IMR-90 (cell line): ENCODE measurements around the gene PCDH1. TPM values are rescaled to one million over a fixed set of nuclear protein-coding genes. Genes with fewer than 3 reads are reported as not detected.

Experiments
- ELK1 ChIP-seq: fragments of 150-350 bp; IDR thresholded peaks from 2 replicates; pipeline ENCODE4 v1.6.1; 2016; ENCODE audit warnings: low read depth, mild to moderate bottlenecking, low read length, moderate library complexity, borderline replicate concordance
- MXI1 ChIP-seq: IDR thresholded peaks from 2 replicates; pipeline ENCODE4 v1.6.1; 2012; ENCODE audit warnings: low read depth, mild to moderate bottlenecking, low read length, moderate library complexity, borderline replicate concordance
- polyA plus RNA-seq, 3 experiments: library from polyadenylated mRNA; depleted of rRNA; stranded (reverse); fragments of >200 nt; gene quantifications; 2 replicates each; pipeline ENCODE4 v1.2.3, GENCODE V29; 2012; ENCODE audit warnings: low replicate concordance in 1 of 3
- total RNA-seq: library from RNA; depleted of rRNA; stranded (reverse); fragments of >200 nt; gene quantifications from 2 replicates; pipeline ENCODE4 v1.2.3, GENCODE V29; 2012

The PCDH1 gene
- total and polyA plus RNA-seq, 2 of the 4 experiments (the other 2 are of a cell fraction) = 0.74 to 0.90 TPM

DNA sequence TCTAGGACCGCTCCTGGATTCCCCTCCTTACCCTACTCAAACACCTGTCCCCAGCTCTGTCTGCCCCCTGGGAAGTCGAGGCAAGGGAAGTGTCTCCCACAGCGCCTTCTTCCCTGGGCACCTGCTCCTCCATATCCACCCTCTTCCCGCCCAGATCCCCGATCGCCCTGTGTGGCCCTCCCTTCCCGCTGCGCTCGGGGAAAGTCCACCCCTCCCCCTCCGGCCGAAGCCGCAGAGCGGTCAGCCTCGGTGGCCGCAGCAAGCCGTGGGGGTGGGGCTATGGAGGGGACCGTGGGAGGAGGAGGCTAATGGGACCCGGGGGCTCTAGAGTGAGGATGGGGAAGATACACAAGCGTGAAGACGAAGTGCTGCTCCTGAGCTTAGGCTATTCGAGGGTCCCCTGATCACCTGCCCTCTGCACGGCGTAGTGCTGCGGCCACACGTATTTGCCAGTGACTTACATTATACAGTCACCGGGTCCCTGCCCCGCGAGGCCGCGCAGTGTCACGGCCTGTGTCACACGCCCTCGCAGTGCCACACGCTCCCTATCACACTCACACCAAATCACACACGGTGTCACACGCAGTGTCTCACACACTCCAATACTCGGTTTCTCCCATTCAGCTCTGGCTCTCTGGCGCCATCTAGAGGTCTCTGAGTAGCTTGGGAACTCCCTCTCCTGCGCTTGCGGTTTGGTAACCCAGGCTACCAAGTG lies 658 bp upstream of the PCDH1 start (continued):
- TF ChIP-seq ELK1 (no peak), MXI1 (no peak)
